Measurements from ENCODE around the gene GRIP1.

The GRIP1 gene

GRCh38 chr12:66352197-66352596 lies 326.7 kb downstream of the GRIP1 start:
- Histone ChIP-seq H3K18ac (ENCODE audit: low read length) (no peak overlapping the region), H3K14ac (ENCODE audit: low read length) (no peak overlapping the region), H2BK5ac (ENCODE audit: low read depth, low read length, poor library complexity) (no peak overlapping the region), H3K79me2 (ENCODE audit: control insufficient read depth, insufficient read depth, low read length, poor library complexity) (no peaks in the 10 kb centered on the region), H3K79me1 (ENCODE audit: low read length) (no peaks in the 10 kb centered on the region), H2AFZ (ENCODE audit: insufficient read depth, low read length, poor library complexity) (no peak overlapping the region), H3K9ac (ENCODE audit: low read length) (no peak overlapping the region), H3K23ac (ENCODE audit: low read length) (no peak overlapping the region), H2AK5ac (ENCODE audit: low read length) (no peak overlapping the region), H2BK120ac (ENCODE audit: insufficient read depth, low read length, poor library complexity) (no peak overlapping the region), H3K36me3 (ENCODE audit: control insufficient read depth in 1 of 2, insufficient read depth in 2 of 2, low read length in 2 of 2) (peaks cover 0 to 5% of the 10 kb centered on the region in 2 experiments), H3K27ac (ENCODE audit: low read depth, low read length) (no peak overlapping the region), H4K12ac (ENCODE audit: low read depth, low read length) (no peak overlapping the region), H3K9me3 (ENCODE audit: insufficient read depth, low read depth, low read length) (no peaks in the 10 kb centered on the region), H4K91ac (ENCODE audit: low read depth, low read length) (no peak overlapping the region), H3K4ac (ENCODE audit: low read depth, low read length) (no peak overlapping the region), H3K27me3 (ENCODE audit: insufficient read depth, low read length) (no peaks in the 10 kb centered on the region), H4K8ac (ENCODE audit: low read depth, low read length) (no peak overlapping the region), H3K4me3 (ENCODE audit: low read depth, low read length) (no peak overlapping the region), H3K4me2 (ENCODE audit: low read length) (no peak overlapping the region), H2BK12ac (ENCODE audit: low read length) (no peak overlapping the region), H3K4me1 (ENCODE audit: control insufficient read depth in 1 of 2, insufficient read depth in 2 of 2, low read length in 2 of 2) (no peaks in the 10 kb centered on the region)
- no CpG with 5 or more reads among the region's 9 CpGs for WGBS (ENCODE audit: extremely low coverage, insufficient coverage, insufficient read length)
- DNase-seq = peak; percentile 49 to 70

GRCh38 chr12:66351301-66351700 lies 327.6 kb downstream of the GRIP1 start:
- Histone ChIP-seq H2BK12ac (ENCODE audit: low read length) (no peak overlapping the region), H3K23ac (ENCODE audit: low read length) (no peak overlapping the region), H4K91ac (ENCODE audit: low read depth, low read length) (no peak overlapping the region), H3K14ac (ENCODE audit: low read length) (no peak overlapping the region), H3K79me1 (ENCODE audit: low read length) (no peaks in the 10 kb centered on the region), H2BK5ac (ENCODE audit: low read depth, low read length, poor library complexity) (no peak overlapping the region), H3K4me3 (ENCODE audit: low read depth, low read length) (no peak overlapping the region), H3K4ac (ENCODE audit: low read depth, low read length) (no peak overlapping the region), H3K18ac (ENCODE audit: low read length) (no peak overlapping the region), H3K4me1 (ENCODE audit: control insufficient read depth in 1 of 2, insufficient read depth in 2 of 2, low read length in 2 of 2) (no peaks in the 10 kb centered on the region), H3K36me3 (ENCODE audit: control insufficient read depth in 1 of 2, insufficient read depth in 2 of 2, low read length in 2 of 2) (peaks cover 2 to 5% of the 10 kb centered on the region in 2 experiments), H3K9ac (ENCODE audit: low read length) (no peak overlapping the region), H2AFZ (ENCODE audit: insufficient read depth, low read length, poor library complexity) (no peak overlapping the region), H2BK120ac (ENCODE audit: insufficient read depth, low read length, poor library complexity) (no peak overlapping the region), H3K27me3 (ENCODE audit: insufficient read depth, low read length) (no peaks in the 10 kb centered on the region), H3K9me3 (ENCODE audit: insufficient read depth, low read depth, low read length) (no peaks in the 10 kb centered on the region), H4K8ac (ENCODE audit: low read depth, low read length) (no peak overlapping the region), H3K27ac (ENCODE audit: low read depth, low read length) (no peak overlapping the region), H3K4me2 (ENCODE audit: low read length) (no peak overlapping the region), H3K79me2 (ENCODE audit: control insufficient read depth, insufficient read depth, low read length, poor library complexity) (no peaks in the 10 kb centered on the region), H4K12ac (ENCODE audit: low read depth, low read length) (no peak overlapping the region), H2AK5ac (ENCODE audit: low read length) (no peak overlapping the region)
- no CpG with 5 or more reads among the region's 2 CpGs for WGBS (ENCODE audit: extremely low coverage, insufficient coverage, insufficient read length)
- no peak for DNase-seq

- Histone ChIP-seq H2AK5ac (ENCODE audit: low read length) (no peak overlapping the region), H2BK120ac (ENCODE audit: insufficient read depth, low read length, poor library complexity) (no peak overlapping the region), H4K91ac (ENCODE audit: low read depth, low read length) (no peak overlapping the region), H3K79me1 (ENCODE audit: low read length) (no peaks in the 10 kb centered on the region), H3K18ac (ENCODE audit: low read length) (no peak overlapping the region), H2BK12ac (ENCODE audit: low read length) (no peak overlapping the region), H3K4me1 (ENCODE audit: control insufficient read depth in 1 of 2, insufficient read depth in 2 of 2, low read length in 2 of 2) (no peaks in the 10 kb centered on the region), H4K8ac (ENCODE audit: low read depth, low read length) (no peak overlapping the region), H3K27ac (ENCODE audit: low read depth, low read length) (no peak overlapping the region), H3K4ac (ENCODE audit: low read depth, low read length) (no peak overlapping the region), H3K9me3 (ENCODE audit: insufficient read depth, low read depth, low read length) (peaks cover 3% of the 10 kb centered on the region), H2AFZ (ENCODE audit: insufficient read depth, low read length, poor library complexity) (no peak overlapping the region), H3K79me2 (ENCODE audit: control insufficient read depth, insufficient read depth, low read length, poor library complexity) (no peaks in the 10 kb centered on the region), H2BK5ac (ENCODE audit: low read depth, low read length, poor library complexity) (no peak overlapping the region), H3K4me3 (ENCODE audit: low read depth, low read length) (no peak overlapping the region), H3K36me3 (ENCODE audit: control insufficient read depth in 1 of 2, insufficient read depth in 2 of 2, low read length in 2 of 2) (peaks cover 2 to 3% of the 10 kb centered on the region in 2 experiments), H3K23ac (ENCODE audit: low read length) (no peak overlapping the region), H3K9ac (ENCODE audit: low read length) (no peak overlapping the region), H3K4me2 (ENCODE audit: low read length) (no peak overlapping the region), H3K14ac (ENCODE audit: low read length) (no peak overlapping the region), H4K12ac (ENCODE audit: low read depth, low read length) (no peak overlapping the region), H3K27me3 (ENCODE audit: insufficient read depth, low read length) (no peaks in the 10 kb centered on the region)
- no CpG with 5 or more reads among the region's 2 CpGs for WGBS (ENCODE audit: extremely low coverage, insufficient coverage, insufficient read length)
- no peak for DNase-seq
These were observed 332.9 kb downstream of the GRIP1 start for GRCh38 chr12:66345956-66346355.

- Histone ChIP-seq H4K12ac (ENCODE audit: low read depth, low read length) (no peak overlapping the region), H3K4me2 (ENCODE audit: low read length) (no peak overlapping the region), H2BK12ac (ENCODE audit: low read length) (no peak overlapping the region), H3K9ac (ENCODE audit: low read length) (no peak overlapping the region), H3K4ac (ENCODE audit: low read depth, low read length) (no peak overlapping the region), H2BK120ac (ENCODE audit: insufficient read depth, low read length, poor library complexity) (no peak overlapping the region), H3K9me3 (ENCODE audit: insufficient read depth, low read depth, low read length) (peaks cover 3% of the 10 kb centered on the region), H3K18ac (ENCODE audit: low read length) (no peak overlapping the region), H3K27me3 (ENCODE audit: insufficient read depth, low read length) (no peaks in the 10 kb centered on the region), H2BK5ac (ENCODE audit: low read depth, low read length, poor library complexity) (no peak overlapping the region), H3K79me2 (ENCODE audit: control insufficient read depth, insufficient read depth, low read length, poor library complexity) (no peaks in the 10 kb centered on the region), H4K8ac (ENCODE audit: low read depth, low read length) (no peak overlapping the region), H3K23ac (ENCODE audit: low read length) (no peak overlapping the region), H2AFZ (ENCODE audit: insufficient read depth, low read length, poor library complexity) (no peak overlapping the region), H3K79me1 (ENCODE audit: low read length) (no peaks in the 10 kb centered on the region), H2AK5ac (ENCODE audit: low read length) (no peak overlapping the region), H3K4me3 (ENCODE audit: low read depth, low read length) (no peak overlapping the region), H3K27ac (ENCODE audit: low read depth, low read length) (no peak overlapping the region), H3K36me3 (ENCODE audit: control insufficient read depth in 1 of 2, insufficient read depth in 2 of 2, low read length in 2 of 2) (peaks cover 2 to 3% of the 10 kb centered on the region in 2 experiments), H4K91ac (ENCODE audit: low read depth, low read length) (no peak overlapping the region), H3K4me1 (ENCODE audit: control insufficient read depth in 1 of 2, insufficient read depth in 2 of 2, low read length in 2 of 2) (no peaks in the 10 kb centered on the region), H3K14ac (ENCODE audit: low read length) (no peak overlapping the region)
- no peak for DNase-seq
- no CpG with 5 or more reads among the region's 3 CpGs for WGBS (ENCODE audit: extremely low coverage, insufficient coverage, insufficient read length)
These were observed 333.7 kb downstream of the GRIP1 start for GRCh38 chr12:66345212-66345611.

All from trophoblast cell (in vitro differentiated cells and primary cell).